Skeletal muscle cell (primary cell): ENCODE measurements around the gene EHBP1.
"Not testable (repeated sequence)": the region's sequence is repeated elsewhere in the genome, so short reads cannot be mapped to it uniquely, and the experiment has no call there.

ENCODE experiments used
- DNase-seq: peaks from one replicate; pipeline ENCODE4 v3.0.0-alpha.2; 2010; ENCODE audit warnings: low read depth
- H3K4me3 ChIP-seq: 2 replicates; pipeline ENCODE4 v1.5.1; 2011; ENCODE audit warnings: low read depth, mild to moderate bottlenecking, control low read depth, low read length, moderate library complexity

Gene EHBP1

DNA sequence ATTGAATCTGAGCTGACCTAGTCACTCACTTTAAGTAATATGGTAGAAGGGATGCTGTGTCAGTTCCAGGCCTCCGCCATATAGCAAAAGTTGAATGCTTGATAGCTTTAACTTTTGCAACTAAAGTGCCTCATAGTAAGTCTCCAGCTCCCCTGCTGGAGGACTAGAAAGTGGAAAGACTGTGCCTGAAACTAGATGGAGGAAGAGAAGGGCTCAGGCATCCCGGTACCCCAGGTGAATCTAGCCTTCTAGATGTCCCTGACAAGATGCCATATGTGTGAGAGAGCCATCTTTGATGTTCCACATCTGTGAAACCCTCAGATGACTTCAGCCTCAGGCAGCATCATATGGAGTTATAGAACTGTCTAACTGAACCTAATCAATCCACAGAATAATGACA lies 366.2 kb downstream of the EHBP1 start:
- H3K4me3 ChIP-seq: no peak overlapping the region
- no peak for DNase-seq

DNA sequence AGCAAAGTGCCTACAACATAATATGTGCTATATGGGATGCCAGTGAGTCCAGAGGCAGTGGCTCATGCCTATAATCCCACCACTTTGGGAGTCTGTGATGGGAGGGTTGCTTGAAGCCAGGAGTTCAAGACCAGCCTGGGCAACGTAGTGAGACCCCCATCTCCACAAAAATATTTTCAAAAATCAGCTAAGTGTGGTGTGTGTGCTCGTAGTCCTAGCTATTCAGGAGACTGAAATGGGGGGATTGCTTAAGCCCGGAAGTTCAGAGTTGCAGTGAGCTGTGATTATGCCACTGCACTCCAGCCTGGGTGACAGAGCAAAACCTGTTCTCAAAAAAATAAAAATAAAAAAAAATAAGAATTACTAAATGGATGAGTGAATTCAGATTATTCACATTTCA lies 368.5 kb downstream of the EHBP1 start:
- no peak overlapping the region for H3K4me3 ChIP-seq
- no peak for DNase-seq

DNA sequence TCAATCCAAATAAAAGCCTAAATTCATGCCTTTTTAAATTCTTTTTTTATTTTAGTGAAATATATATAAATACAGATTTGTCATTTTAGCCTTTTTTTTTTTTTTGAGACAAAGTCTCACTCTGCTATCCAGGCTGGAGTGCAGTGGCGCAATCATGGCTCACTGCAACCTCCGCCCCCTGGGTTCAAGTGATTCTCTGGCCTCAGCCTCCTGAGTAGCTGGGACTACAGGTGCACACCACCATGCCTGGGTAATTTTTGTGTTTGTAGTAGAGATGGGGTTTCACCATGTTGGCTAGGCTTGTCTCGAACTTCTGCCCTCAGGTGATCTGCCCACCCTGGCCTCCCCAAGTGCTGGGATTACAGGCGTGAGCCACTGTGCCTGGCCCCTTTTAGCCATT lies 368.9 kb downstream of the EHBP1 start:
- not testable (repeated sequence) for DNase-seq, H3K4me3 ChIP-seq

DNA sequence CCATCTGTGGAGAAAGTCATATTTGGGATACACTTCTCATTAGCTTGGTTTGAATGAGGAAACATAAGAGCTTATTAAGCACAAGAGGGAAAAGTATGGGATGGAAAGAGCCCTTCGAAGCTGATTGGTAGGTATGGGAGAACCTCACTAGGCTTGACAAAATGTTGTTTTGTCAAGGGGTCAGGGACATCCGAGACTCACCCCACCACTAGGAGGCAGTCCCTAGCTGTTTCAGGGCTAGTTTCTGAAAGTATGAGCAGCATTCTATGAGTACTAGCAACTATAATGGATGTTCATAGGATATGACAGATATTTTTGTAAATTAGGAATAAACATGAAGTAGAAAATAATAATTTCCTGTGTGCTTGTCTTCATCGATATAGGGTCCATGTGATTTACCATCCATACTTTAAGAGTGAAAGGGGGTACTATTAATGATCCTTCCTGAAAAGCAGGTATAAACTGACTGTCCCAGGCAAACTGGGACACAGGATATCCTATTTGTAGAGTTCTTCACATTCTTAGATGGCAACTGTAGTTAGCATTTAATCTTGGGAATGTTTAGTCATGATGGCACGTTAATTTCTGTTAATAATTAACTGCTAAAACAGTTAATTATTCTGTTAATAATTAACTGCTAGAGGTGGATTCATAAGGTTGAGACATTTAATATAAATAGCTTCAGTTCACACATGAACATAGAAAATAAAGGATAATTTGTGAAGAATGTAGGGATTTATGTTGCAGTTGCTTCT lies 373.5 kb downstream of the EHBP1 start:
- DNase-seq: no peak
- no peak overlapping the region for H3K4me3 ChIP-seq

DNA sequence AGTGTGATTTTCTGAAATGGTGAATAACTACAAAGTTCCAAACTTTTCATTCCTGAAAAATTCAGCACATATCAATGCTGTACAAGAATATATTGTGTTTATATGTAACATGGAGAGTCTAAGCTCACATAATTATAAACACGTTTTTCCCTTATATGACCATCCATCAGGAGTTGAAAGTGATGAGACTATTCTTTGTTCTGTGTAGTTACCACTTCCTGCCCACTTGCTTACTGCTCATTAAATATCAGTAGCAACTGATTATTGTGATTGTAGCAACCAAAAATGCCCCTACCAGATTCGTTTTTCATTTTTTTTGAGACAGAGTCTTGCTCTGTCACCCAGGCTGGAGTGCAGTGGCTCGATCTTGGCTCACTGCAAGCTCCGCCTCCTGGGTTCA lies 375.9 kb downstream of the EHBP1 start:
- DNase-seq: no peak
- H3K4me3 ChIP-seq: no peak overlapping the region

DNA sequence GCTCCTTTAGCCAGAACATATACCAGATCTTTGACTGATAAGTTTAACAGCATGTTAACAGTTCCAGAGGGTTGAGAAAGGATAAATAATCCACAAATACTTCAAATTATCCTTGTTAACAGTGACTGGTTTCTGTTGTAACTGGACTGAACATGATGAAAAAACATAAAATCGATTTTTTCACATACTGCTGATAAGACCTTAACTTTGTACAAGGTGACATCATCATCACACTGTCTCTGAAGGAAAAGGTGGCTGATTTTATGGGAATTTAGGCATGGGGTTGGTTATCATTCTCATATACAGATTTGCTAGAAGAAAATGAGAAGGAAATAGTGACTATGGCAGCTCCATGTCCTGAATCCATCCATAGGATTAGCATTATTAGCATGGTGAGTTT lies 381.2 kb downstream of the EHBP1 start:
- DNase-seq: no peak
- no peak overlapping the region for H3K4me3 ChIP-seq

DNA sequence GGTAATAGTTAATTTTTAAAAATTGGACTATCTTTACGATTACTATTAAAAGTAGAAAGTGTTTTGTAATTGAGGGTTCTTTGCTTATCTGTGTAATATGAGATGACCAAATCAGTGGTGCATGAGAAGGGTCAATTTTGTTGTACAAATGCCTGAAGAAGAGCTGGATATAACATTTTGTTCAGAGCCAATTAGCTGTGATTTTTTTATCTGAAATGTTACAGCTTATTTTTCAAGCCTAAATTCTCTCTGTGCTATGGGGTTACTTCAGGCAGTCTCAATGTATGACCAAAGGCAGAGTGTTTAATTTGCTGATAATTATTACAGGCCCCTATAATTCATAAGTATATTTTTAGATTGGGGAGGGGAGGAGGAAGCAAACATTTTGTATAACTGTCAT lies 386.9 kb downstream of the EHBP1 start:
- DNase-seq: no peak
- no peak overlapping the region for H3K4me3 ChIP-seq

DNA sequence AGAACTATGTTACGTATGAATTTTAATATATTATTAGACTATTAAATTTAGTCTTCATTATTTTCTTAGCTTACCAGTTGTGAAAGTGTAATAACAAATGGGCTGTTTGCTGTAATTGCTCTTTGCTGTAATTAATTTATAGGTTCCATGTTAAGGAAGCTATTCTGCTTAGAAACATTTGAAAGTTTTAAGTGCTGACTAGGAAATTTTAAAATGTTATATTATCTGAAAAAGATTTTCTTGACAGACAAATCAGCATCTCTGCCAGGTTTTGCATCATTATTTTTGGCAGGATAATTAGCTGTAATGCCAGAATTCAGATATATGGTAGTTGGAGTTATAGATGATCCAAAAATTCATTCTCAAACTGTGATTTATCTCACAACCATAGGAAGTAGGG lies 387.3 kb downstream of the EHBP1 start:
- H3K4me3 ChIP-seq: no peak overlapping the region
- no peak for DNase-seq

DNA sequence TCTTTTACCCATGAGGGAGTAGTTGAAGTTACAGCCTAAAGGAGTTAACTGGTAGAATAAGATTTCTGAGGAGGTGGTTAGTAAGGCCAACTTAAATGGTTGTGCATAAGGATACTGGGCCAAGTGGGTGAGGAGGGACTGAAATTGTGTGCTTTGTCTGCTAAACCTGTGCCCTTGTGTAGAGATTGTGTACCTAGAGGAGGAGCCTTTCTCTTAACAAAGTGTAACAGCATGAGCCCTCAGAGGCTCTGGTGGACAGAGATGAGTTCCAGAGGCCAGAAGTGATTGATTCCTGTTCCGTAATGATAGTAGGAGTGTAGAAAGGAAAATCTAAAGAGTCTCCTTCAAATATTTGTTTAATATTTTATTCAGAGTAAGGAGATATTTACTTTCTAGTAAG lies 388.0 kb downstream of the EHBP1 start:
- H3K4me3 ChIP-seq: no peak overlapping the region

More for the DNA sequence above, 388.0 kb downstream of the EHBP1 start:
- DNase-seq: no peak
